MV-4-11 (cell line): ENCODE results near the gene TMEM42.
"Not testable (repeated sequence)": the region's sequence is repeated elsewhere in the genome, so short reads cannot be mapped to it uniquely, and the experiment has no call there.

Source experiments
- DNase-seq: peaks from one replicate; lab custom pipeline; 2025; lab: John Stamatoyannopoulos, UW

Gene TMEM42

GRCh38 chr3:44861412-44862225 lies at the start of gene TMEM42:
Gene TMEM42, plus strand, starts transcription at chr3:44861912. Its CDS starts 13 bp downstream, at chr3:44861925.
- peak; percentile 77 for DNase-seq

GRCh38 chr3:44814751-44815150 lies 47.0 kb upstream of the TMEM42 start:
- DNase-seq, result no peak

- DNase-seq, result not testable (repeated sequence)
These were observed 45.4 kb upstream of the TMEM42 start for GRCh38 chr3:44816334-44816733.

GRCh38 chr3:44821206-44821605 lies 40.5 kb upstream of the TMEM42 start:
- DNase-seq, result not testable (repeated sequence)

GRCh38 chr3:44825264-44825925 lies 36.3 kb upstream of the TMEM42 start:
- DNase-seq, result peak; percentile 70

- DNase-seq, result peak; percentile 30
These were observed 34.5 kb upstream of the TMEM42 start for GRCh38 chr3:44827196-44827595.

GRCh38 chr3:44831232-44831631 lies 30.5 kb upstream of the TMEM42 start:
- DNase-seq, result no peak

- DNase-seq, result no peak
These were observed 29.7 kb upstream of the TMEM42 start for GRCh38 chr3:44832032-44832431.

- DNase-seq, result no peak
These were observed 28.7 kb upstream of the TMEM42 start for GRCh38 chr3:44832965-44833364.

GRCh38 chr3:44833394-44833793 lies 28.3 kb upstream of the TMEM42 start:
- no peak for DNase-seq

GRCh38 chr3:44835684-44836083 lies 26.0 kb upstream of the TMEM42 start:
- no peak for DNase-seq

GRCh38 chr3:44842376-44842775 lies 19.3 kb upstream of the TMEM42 start:
- no peak for DNase-seq

GRCh38 chr3:44845528-44846520 lies 15.9 kb upstream of the TMEM42 start:
- DNase-seq, result no peak

- DNase-seq, result no peak
These were observed 13.1 kb upstream of the TMEM42 start for GRCh38 chr3:44848634-44849033.

GRCh38 chr3:44856663-44857062 lies 5.0 kb upstream of the TMEM42 start:
- not testable (repeated sequence) for DNase-seq

- no peak for DNase-seq
These were observed 1.6 kb upstream of the TMEM42 start for GRCh38 chr3:44860117-44860516.

- no peak for DNase-seq
These were observed 520 bp downstream of the TMEM42 start for GRCh38 chr3:44862226-44862637.

GRCh38 chr3:44865272-44866035 lies 3.7 kb downstream of the TMEM42 start:
- no peak for DNase-seq

GRCh38 chr3:44867421-44868111 lies 5.9 kb downstream of the TMEM42 start:
- no peak for DNase-seq

- DNase-seq, result no peak
These were observed 8.8 kb downstream of the TMEM42 start for GRCh38 chr3:44870375-44871061.
